Measurements from ENCODE around the gene ATF6B.
A peak's percentile ranks its signal among the peaks of the same experiment; 100 is the strongest.

ATF6B gene

GRCh38 chr6:32129297-32130088 lies 1.4 kb upstream of the ATF6B start:
- DNase-seq: no peak

DNA sequence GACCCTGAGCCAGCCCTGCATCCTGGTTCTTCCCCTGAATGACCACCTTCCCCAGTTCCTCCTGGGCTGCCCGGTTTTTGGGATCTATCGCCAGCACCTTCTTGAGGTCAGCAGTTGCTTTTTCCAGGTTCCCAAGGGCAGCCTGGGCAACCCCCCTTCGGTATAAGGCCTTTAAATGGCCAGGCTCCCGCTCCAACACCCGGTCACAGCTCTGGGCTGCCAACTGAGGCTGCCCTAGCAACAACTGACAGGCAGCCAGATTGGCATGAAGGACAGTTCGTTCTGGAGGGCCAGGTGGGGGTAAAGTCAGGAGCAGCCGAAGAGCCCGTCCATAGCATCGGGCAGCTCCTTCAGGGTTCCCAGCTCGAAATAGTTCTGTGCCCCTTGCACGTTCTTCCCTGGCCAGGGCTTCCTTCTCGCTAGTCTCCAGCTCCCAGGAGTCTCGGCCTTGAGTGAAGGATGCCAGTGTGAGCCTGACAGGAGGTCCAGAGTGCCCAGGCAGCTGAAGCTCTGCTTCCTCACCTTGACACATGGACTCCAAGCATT lies 778 bp upstream of the ATF6B start:
- DNase-seq: no peak

DNA sequence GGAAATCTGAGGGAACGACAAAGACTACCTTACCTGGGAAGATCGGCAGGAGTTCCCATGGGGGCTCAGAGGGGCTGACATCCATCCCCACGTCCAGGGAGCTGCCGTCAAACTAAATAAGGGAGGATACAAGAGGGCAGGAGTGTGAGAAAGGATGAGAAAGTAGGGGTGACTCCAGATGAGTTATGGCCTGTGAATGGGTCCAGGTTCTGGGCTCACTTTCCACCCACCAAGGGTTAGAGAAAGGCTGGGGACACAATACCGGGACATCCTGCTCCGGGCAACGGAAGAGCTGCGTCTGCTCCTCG lies 683 bp downstream of the ATF6B start:
- DNase-seq: no peak

DNA sequence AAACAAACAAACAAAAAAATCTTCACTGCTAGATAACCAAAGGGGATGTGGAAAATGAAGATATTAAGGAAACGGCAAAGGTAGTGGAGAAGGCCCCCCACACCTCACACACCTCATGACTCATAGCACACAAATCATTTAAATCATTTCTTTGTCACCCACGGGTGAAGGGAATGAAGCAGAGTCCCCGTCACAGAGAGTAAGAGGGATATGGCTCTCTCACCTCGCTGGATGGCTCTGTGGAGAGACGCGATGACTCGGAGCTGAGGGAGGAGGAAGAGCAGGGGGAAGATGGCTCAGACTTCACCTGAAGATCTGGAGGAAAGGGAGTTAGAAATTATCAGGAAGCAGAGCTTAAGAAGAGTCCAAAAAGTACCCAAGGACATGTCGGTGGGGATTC lies 1.2 kb downstream of the ATF6B start:
- DNase-seq: no peak

GRCh38 chr6:32123681-32124080 lies 4.4 kb downstream of the ATF6B start:
- no peak for DNase-seq

DNA sequence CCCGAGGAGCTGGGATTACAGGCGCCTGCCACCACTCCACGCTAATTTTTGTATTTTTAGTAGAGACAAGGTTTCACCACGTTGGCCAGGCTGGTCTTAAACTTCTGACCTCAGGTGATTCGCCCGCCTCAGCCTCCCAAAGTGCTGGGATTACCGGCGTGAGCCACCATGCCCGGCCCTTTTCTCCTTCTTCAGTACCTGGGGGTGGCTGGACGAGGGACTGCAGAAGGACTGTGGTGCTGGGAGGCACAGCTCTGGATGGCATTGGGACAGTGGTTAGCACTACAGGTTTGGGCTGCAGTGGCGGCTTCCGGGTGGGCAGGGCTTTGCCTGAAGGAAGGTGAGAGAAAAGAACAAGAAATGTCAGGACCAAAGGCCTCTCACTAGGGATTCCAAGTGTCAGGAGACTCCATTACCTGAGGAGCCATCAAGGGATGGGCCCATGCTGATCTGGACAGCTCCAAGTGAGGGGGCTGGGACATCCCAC lies 7.4 kb downstream of the ATF6B start:
- no peak for DNase-seq

GRCh38 chr6:32118782-32119628 lies 9.0 kb downstream of the ATF6B start:
- peak; percentile 61 for DNase-seq

- DNase-seq: no peak
Measured at GRCh38 chr6:32117461-32117860, 10.6 kb downstream of the ATF6B start.

DNA sequence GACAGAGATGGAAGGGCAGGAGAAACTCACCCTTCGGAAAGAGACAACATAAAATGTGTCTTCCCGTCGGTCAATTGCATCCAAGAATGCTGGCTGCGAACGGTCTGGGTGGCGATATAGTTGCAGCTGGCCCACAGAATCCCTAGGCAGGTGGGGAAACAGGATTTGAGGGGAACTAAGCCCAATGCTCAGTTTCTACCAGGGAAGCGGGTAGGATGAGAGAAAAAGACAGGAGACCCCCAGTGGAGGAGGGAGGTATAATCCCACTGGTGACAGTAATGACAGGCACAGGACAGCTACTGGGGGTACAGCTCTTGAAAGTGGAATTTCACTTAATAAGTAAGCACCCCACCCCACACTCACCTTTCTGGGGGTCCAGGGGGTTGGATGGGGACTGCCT lies 11.4 kb downstream of the ATF6B start:
- no peak for DNase-seq

DNA sequence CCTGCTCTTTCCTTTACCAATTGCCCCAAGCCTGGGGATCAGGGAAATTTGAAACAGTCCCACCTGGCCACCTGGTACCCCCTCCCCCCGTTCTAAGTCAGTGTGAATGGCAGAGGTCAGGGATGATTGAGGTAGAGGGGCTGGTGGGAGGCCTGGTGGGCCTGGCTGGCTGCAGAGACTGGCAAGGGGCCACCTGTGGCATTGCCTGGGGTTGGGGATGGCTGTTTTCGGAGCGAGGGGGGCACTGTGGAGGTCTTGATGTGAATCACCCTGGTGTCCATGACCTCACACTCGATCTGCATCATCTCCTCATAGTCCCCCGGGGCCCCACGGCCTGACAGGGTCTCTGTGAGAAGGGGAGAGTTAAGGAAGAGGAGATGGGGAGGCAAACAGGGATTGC lies 12.4 kb downstream of the ATF6B start:
- DNase-seq: no peak

GRCh38 chr6:32114796-32115195 lies 13.2 kb downstream of the ATF6B start:
- DNase-seq: no peak

DNA sequence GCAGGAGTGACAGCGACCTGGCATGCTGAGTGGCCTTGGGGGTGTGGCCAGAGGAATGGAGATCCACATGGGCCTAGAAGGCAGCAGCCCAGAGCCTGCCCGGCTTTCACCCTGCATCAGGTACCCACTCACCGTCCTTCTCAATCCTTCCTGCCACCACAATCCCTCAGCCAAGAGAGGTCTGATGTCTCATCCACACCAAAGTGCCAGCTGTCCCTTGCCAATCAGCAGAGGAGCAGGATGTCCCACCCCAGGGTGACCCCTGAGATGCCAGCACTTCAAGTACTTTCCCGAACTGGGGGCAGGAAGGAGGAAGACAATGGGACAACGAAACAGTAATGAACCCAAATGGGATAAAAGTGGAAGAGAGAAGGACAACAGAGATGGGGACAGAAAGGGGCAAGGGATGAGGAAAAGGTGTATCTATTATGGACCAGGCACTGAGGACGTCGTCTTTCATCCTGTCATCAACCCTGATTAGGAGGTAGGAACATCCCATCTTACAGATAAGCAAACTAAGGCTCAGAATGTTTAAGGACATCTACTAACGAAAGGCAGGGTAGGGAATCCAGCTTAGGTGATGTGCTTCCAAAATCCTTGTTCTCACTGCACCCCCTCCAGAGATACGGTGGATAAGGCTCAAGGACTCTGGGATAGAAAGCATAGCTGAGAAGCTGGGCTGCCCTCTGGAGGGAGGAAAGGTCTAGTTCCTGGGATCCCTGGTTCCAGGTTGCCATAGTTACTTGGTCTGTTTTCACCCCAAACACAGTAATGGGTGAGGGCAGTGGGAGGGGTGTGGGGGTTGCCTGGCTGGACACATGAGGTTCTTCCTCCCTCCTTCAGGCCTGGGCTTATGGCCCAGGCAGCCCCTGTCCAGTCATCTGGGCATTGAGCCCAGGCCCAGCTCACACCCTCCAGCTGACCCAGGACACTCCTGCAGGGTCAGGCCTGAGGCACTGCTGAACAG lies 14.4 kb downstream of the ATF6B start:
- no peak for DNase-seq

GRCh38 chr6:32112431-32112980 lies 15.5 kb downstream of the ATF6B start:
- no peak for DNase-seq

DNA sequence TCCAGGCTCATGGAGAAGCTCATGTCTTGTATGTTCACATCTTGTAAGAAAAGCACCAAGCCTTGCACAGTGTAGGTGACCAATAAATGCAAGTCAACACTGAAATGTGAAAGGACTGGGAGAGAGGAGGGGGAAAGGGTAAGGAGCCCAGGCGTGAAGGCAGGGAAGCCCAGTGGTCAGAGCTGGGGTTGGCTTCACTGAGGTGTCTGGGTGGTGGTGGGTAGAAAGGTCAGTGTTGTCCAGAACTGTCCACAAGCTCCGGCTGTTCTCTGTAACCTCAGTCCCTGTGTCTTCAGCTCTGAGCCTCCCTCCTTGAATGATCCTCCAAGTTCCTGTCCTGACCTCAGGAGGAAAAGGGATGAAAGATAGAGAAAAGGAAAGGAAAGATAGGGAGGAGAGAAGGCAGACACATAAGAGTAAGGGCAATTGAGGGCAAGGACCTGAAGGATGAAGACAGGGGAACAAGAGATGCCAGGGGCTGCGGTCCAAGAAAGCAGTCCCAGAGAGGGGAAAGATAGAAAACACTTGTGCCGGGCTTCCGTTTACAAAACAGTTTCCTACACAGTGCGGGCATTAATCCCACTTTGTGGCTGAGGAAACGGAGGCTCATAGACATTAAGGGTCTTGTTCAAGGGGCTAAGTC lies 16.5 kb downstream of the ATF6B start:
- DNase-seq: no peak

DNA sequence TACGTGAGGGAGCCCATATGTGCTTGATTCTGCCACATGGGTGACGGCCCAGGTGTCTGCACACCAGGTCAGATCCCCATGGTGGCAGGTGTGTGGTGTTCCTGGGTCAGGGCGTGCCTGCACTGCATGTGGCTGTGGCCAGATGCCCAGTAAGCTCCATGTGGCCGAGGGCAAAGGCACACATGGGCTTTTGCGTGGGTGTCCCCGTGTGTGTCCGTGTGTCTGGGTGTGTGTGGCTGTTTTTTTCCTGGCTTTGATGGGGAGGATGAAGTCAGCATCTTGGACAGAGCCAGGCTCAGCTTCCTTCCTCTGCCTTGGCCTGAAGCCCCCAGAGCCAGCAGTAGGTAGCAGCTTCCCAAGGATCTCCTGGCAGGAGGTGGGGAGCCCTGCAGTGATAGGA lies 17.4 kb downstream of the ATF6B start:
- DNase-seq: no peak

DNA sequence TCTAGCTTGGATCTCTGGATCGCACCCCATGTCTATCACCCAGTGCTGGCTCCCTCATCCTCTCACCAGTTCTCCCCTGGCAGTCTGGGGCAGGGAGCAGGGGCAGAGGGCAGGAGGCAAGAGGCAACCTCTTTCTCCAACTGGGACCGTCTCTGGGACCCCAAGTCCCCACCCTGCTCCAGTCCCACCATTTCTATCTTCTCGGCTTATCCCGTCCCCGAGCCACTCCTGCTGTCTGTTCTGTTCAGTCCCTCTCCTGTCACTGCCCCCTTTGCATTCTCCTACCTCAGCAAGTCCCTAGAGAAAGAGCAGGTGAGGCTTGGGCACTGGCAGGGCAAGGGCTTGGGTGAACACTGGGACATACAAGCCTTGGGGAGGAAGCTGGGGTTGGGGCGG lies 18.3 kb downstream of the ATF6B start:
- DNase-seq: no peak

GRCh38 chr6:32109114-32109764 lies 18.8 kb downstream of the ATF6B start, which contains the start of gene TNXB:
Gene TNXB (minus strand): TSS chr6:32109338. CDS start chr6:32098198, 11,140 bp downstream.
- DNase-seq: no peak

DNA sequence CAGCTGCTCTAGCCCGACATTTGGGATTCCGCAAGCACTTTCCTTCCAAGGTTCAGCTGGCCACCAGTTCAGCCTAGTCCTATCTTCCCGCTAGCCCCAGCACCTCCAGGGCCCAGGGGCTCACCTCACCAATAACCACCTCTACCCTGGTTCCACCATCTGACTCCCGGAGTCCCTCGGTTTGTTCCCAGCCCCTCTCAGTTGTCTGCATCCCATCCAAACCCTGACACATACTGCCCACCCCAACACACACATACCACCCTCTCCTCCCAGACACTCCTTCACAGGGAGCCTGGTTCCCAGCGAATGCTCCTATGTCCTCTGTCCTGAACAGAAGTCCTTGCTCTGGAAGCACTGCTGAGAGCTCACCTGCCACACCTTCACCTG lies 19.3 kb downstream of the ATF6B start:
- DNase-seq: no peak

- DNase-seq: no peak
Measured at GRCh38 chr6:32108094-32108627, 19.9 kb downstream of the ATF6B start.

DNA sequence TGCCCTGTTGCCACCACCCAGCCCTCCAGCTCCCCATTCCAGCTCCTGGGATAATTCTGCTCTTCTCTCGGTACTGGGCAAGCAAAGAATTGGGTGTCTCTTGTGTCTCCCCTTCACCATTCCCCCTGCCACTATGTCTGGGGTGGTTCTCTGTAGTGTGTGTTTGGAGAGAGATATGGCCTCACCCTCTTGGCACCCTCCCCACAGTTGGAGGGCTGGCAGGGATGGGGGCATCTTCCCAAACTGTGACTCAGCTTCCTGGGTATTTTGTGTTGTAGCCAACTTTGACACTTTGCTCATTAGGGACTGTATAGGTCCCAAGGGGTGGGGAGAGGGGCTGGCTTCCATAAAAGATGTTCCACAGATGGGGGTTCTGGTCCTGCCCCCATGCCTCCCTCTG lies 20.6 kb downstream of the ATF6B start:
- no peak for DNase-seq

DNA sequence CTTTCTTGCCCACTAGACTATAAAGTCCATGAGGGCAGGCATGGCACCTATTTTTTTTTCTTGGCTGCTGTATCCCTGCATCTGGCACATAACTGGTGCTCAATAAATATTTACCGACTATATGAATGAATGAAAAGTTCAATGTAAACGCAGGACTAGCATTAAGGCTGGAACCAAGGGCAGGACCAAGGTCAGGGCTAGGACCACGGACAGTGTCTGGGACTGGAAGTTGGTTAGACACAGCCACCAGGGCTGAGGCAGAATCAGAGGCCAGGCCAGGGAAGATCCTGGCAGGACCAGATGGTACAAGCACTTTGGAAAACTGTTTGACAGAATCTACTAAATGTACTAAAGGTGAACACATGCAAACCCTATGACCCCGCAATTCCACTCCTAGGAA lies 22.6 kb downstream of the ATF6B start:
- DNase-seq: no peak

All from activated CD4-positive, CD25-positive, alpha-beta regulatory T cell treated with anti-CD3 and anti-CD28 coated beads, Interleukin-2, amount 50 U/mL, for 72 hours (primary cell).